ENCODE measurements around the gene NPB. TPM values are rescaled to one million over a fixed set of nuclear protein-coding genes. Genes with fewer than 3 reads are reported as not detected.

Gene NPB
- polyA plus RNA-seq, 2 donors: 0.33 to 0.49 TPM

- Histone ChIP-seq H3K27me3 (ENCODE audit: control insufficient read depth in 1 of 2, insufficient read depth in 2 of 2, low read length in 2 of 2) (no peaks in the 10 kb centered on the region), H3K4me3 (ENCODE audit: low read depth in 1 of 2, low read length in 2 of 2) (no peak overlapping the region), H3K36me3 (ENCODE audit: control insufficient read depth in 2 of 2, insufficient read depth in 2 of 2, low read length in 1 of 2) (peaks cover 16 to 45% of the 10 kb centered on the region in 2 donors), H3K4me1 (ENCODE audit: control insufficient read depth in 2 of 2, insufficient read depth in 2 of 2, low read length in 1 of 2) (peaks cover 0 to 13% of the 10 kb centered on the region in 2 donors), H3K27ac (ENCODE audit: low read depth in 2 of 2, low read length in 1 of 2) (peak overlapping the region; percentile 85 to 93), H3K9me3 (ENCODE audit: control insufficient read depth in 2 of 2, insufficient read depth in 1 of 2, low read depth in 1 of 2, low read length in 1 of 2) (no peaks in the 10 kb centered on the region)
- WGBS, 2 donors: 92 to 95% methylated on average over 5 of the region's 5 CpGs
Measured at GRCh38 chr17:81884968-81885367, 17.1 kb upstream of the NPB start.

DNA sequence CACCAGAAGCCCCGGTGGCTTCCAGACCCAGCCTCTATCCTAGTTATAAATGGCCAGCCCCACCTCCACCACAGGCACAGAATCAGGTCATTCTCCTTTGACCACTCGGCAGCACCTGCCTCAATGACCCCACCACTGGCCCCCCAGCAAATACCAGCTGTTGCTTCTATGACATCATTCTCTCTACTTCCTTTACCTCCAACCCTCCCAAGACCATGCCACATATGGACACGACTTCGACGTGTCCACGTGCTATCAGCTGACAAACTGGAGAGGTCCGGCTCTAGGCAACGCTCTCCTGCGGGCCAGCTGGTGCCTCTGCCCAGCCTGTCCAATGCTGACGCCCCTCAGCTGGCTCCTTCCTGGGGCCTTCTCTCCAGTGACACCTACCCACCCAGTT lies 16.6 kb upstream of the NPB start:
- peaks cover 3 to 15% of the 10 kb centered on the region in 2 donors for H3K4me1 ChIP-seq (ENCODE audit: control insufficient read depth in 2 of 2, insufficient read depth in 2 of 2, low read length in 1 of 2)

DNA sequence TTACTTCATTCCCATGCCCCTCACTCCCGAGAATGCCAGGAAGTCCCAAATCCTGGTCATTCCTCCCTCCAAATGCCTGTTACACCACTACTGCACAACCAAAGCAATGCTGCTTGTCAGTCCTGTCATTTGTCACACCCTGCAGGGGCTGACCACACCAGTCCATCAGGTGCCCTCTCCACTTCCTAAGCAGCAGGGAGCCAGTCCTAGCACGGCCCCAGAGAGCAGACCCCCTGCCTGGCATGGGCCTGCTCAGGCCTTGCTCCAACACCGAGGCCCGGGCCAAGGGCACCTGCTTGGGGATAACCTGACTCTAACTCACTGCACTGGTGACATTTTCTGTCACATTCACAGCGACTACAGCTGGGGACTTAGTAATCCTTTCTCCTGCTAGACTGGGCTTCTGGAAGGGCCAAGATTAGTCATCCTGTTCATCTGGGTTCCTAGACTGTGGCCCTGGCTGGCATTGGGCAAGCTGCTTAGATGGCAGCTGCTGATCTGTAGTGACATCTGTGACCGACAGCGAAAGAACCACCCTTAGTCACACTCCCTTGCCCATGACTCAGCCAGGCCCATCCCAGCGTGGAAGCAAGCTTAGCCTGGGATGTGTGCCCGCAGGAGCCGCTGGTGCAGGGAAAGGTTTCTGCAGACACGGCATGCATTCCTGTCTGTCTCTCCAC lies 16.0 kb upstream of the NPB start:
- Histone ChIP-seq H3K27me3 (ENCODE audit: control insufficient read depth in 1 of 2, insufficient read depth in 2 of 2, low read length in 2 of 2) (no peaks in the 10 kb centered on the region), H3K9me3 (ENCODE audit: control insufficient read depth in 2 of 2, insufficient read depth in 1 of 2, low read depth in 1 of 2, low read length in 1 of 2) (no peaks in the 10 kb centered on the region), H3K36me3 (ENCODE audit: control insufficient read depth in 2 of 2, insufficient read depth in 2 of 2, low read length in 1 of 2) (peaks cover 16 to 45% of the 10 kb centered on the region in 2 donors), H3K4me3 (ENCODE audit: low read depth in 1 of 2, low read length in 2 of 2) (no peak overlapping the region), H3K4me1 (ENCODE audit: control insufficient read depth in 2 of 2, insufficient read depth in 2 of 2, low read length in 1 of 2) (peaks cover 3 to 15% of the 10 kb centered on the region in 2 donors), H3K27ac (ENCODE audit: low read depth in 2 of 2, low read length in 1 of 2) (peak overlapping the region; percentile 85 to 93)
- 62 to 75% methylated on average over 11 of the region's 11 CpGs for WGBS, 2 donors

More for the DNA sequence above, 16.6 kb upstream of the NPB start:
- H3K27ac ChIP-seq (ENCODE audit: low read depth in 2 of 2, low read length in 1 of 2): peak overlapping the region; percentile 85 to 93
- no peaks in the 10 kb centered on the region for H3K9me3 ChIP-seq (ENCODE audit: control insufficient read depth in 2 of 2, insufficient read depth in 1 of 2, low read depth in 1 of 2, low read length in 1 of 2)
- H3K27me3 ChIP-seq (ENCODE audit: control insufficient read depth in 1 of 2, insufficient read depth in 2 of 2, low read length in 2 of 2): no peaks in the 10 kb centered on the region
- H3K36me3 ChIP-seq (ENCODE audit: control insufficient read depth in 2 of 2, insufficient read depth in 2 of 2, low read length in 1 of 2): peaks cover 16 to 45% of the 10 kb centered on the region in 2 donors
- no peak overlapping the region for H3K4me3 ChIP-seq (ENCODE audit: low read depth in 1 of 2, low read length in 2 of 2)
- 81 to 89% methylated on average over 10 of the region's 10 CpGs for whole genome bisulfite sequencing, 2 donors

DNA sequence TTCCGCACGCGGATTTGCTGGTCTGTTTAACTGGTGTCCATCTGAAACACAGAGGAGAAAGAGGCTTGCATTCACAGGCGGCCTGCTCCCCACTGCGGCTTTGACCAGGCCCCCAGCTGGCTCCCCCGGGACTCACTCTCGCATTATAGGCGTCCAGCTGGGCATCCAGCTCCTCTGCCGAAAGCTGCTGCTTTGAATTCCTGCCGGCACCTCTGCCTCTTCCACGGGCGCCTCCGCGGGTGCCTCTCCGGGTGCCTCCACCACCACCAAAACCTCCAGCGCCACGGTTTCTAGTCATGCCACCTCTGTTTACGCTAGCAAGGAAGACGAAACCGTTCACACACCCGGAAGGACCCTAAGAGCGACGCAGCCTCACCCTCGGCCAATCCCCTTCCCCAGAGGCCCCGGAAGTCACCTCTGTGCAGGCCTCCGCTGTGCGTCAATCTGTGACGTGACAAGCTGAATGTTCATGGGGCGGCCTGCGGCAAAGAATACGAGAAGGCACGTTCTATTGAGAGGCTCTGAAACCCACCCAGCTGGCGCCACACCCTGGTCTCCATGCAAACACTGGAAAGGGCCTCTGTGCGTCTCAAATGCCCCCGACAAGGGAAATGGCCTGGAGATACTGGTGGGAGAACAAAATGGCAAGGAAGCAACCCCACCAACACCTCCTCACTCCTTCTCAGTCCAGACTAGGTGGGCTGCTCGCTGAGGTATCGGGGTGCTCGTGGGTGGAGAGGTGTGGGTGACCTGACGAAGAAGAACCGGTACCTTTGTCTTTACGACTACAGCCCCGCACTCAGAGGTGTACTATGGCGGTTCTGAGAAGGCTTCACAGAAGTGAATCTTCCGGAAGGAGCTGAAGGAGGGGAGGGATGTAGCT lies 13.7 kb upstream of the NPB start:
- no peak overlapping the region for H3K4me3 ChIP-seq (ENCODE audit: low read depth in 1 of 2, low read length in 2 of 2)
- H3K4me1 ChIP-seq (ENCODE audit: control insufficient read depth in 2 of 2, insufficient read depth in 2 of 2, low read length in 1 of 2): peaks cover 3 to 15% of the 10 kb centered on the region in 2 donors
- H3K27me3 ChIP-seq (ENCODE audit: control insufficient read depth in 1 of 2, insufficient read depth in 2 of 2, low read length in 2 of 2): no peaks in the 10 kb centered on the region
- H3K36me3 ChIP-seq (ENCODE audit: control insufficient read depth in 2 of 2, insufficient read depth in 2 of 2, low read length in 1 of 2): peaks cover 16 to 45% of the 10 kb centered on the region in 2 donors
- 94 to 95% methylated on average over 44 of the region's 44 CpGs for WGBS, 2 donors
- no peak overlapping the region for H3K27ac ChIP-seq (ENCODE audit: low read depth in 2 of 2, low read length in 1 of 2)
- H3K9me3 ChIP-seq (ENCODE audit: control insufficient read depth in 2 of 2, insufficient read depth in 1 of 2, low read depth in 1 of 2, low read length in 1 of 2): no peaks in the 10 kb centered on the region

DNA sequence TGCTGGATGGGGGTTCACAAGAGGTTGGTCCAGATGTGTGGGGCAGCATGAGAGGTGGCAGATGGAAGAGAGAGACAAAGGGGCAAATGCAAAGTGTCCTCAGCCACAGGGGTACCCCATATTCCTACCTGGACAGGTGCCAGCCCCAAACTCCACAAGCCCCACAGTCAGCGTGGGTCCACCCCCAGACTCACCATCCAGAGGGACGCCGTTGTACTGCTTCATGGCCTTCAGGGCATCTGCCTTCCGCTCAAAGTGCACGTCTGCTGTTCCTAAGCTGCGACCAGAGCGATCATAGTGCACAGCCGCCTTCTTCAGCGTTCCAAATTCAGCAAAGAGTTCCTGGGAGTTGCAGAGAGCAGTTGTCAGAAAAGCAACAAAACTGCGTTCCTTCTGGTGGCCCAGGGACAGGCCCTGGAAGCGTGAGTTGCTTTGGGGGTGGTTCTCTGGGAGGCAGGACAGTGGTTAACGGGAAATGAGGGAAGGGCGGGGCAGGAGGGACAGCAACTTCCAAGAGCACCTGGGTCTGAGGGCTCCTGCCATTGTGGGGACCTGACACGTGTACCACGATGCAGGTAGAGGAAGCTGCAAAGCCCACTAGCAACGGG lies 12.9 kb upstream of the NPB start:
- Histone ChIP-seq H3K27ac (ENCODE audit: low read depth in 2 of 2, low read length in 1 of 2) (no peak overlapping the region), H3K9me3 (ENCODE audit: control insufficient read depth in 2 of 2, insufficient read depth in 1 of 2, low read depth in 1 of 2, low read length in 1 of 2) (no peaks in the 10 kb centered on the region), H3K4me1 (ENCODE audit: control insufficient read depth in 2 of 2, insufficient read depth in 2 of 2, low read length in 1 of 2) (peaks cover 3 to 15% of the 10 kb centered on the region in 2 donors), H3K27me3 (ENCODE audit: control insufficient read depth in 1 of 2, insufficient read depth in 2 of 2, low read length in 2 of 2) (no peaks in the 10 kb centered on the region), H3K36me3 (ENCODE audit: control insufficient read depth in 2 of 2, insufficient read depth in 2 of 2, low read length in 1 of 2) (peaks cover 16 to 45% of the 10 kb centered on the region in 2 donors), H3K4me3 (ENCODE audit: low read depth in 1 of 2, low read length in 2 of 2) (no peak overlapping the region)
- WGBS, 2 donors: 91 to 93% methylated on average over 16 of the region's 16 CpGs

DNA sequence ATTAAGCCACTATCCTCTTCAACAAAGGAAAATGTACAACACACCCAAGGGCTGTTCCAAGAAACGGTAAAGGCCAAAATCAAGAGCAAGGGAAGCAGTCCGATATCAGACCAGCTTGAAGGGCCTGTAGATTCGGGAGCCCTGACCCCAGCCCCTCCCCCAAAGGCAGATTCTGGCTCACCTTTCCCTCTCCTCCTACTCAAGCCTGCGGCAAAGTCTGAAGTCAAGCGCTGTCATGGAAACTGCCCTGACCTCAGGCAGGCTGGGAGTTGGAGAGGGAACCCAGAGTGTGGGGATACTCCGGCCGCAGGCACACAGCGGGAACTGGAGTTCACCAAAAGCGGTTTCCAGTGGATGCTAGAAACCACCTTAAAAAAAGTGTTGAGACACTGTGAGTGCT lies 12.4 kb upstream of the NPB start:
- Histone ChIP-seq H3K36me3 (ENCODE audit: control insufficient read depth in 2 of 2, insufficient read depth in 2 of 2, low read length in 1 of 2) (peaks cover 16 to 43% of the 10 kb centered on the region in 2 donors), H3K27me3 (ENCODE audit: control insufficient read depth in 1 of 2, insufficient read depth in 2 of 2, low read length in 2 of 2) (no peaks in the 10 kb centered on the region), H3K27ac (ENCODE audit: low read depth in 2 of 2, low read length in 1 of 2) (no peak overlapping the region), H3K9me3 (ENCODE audit: control insufficient read depth in 2 of 2, insufficient read depth in 1 of 2, low read depth in 1 of 2, low read length in 1 of 2) (no peaks in the 10 kb centered on the region), H3K4me3 (ENCODE audit: low read depth in 1 of 2, low read length in 2 of 2) (no peak overlapping the region), H3K4me1 (ENCODE audit: control insufficient read depth in 2 of 2, insufficient read depth in 2 of 2, low read length in 1 of 2) (peaks cover 3 to 15% of the 10 kb centered on the region in 2 donors)
- WGBS, 2 donors: 89 to 90% methylated on average over 9 of the region's 9 CpGs

- no peaks in the 10 kb centered on the region for H3K27me3 ChIP-seq (ENCODE audit: control insufficient read depth in 1 of 2, insufficient read depth in 2 of 2, low read length in 2 of 2)
- H3K27ac ChIP-seq (ENCODE audit: low read depth in 2 of 2, low read length in 1 of 2): peak overlapping the region; percentile 93 to 96
- H3K36me3 ChIP-seq (ENCODE audit: control insufficient read depth in 2 of 2, insufficient read depth in 2 of 2, low read length in 1 of 2): peaks cover 16 to 38% of the 10 kb centered on the region in 2 donors
- 7 to 8% methylated on average over 56 to 69 of the region's 69 CpGs for WGBS, 2 donors
- peak overlapping the region; percentile 88 to 91 for H3K4me3 ChIP-seq (ENCODE audit: low read depth in 1 of 2, low read length in 2 of 2)
- peaks cover 3 to 12% of the 10 kb centered on the region in 2 donors for H3K4me1 ChIP-seq (ENCODE audit: control insufficient read depth in 2 of 2, insufficient read depth in 2 of 2, low read length in 1 of 2)
- no peaks in the 10 kb centered on the region for H3K9me3 ChIP-seq (ENCODE audit: control insufficient read depth in 2 of 2, insufficient read depth in 1 of 2, low read depth in 1 of 2, low read length in 1 of 2)
Measured at GRCh38 chr17:81890447-81891302, 11.4 kb upstream of the NPB start.

- H3K27ac ChIP-seq (ENCODE audit: low read depth in 2 of 2, low read length in 1 of 2): peak overlapping the region; percentile 93 to 96
- 1% methylated on average over 29 to 40 of the region's 40 CpGs for WGBS, 2 donors
- H3K9me3 ChIP-seq (ENCODE audit: control insufficient read depth in 2 of 2, insufficient read depth in 1 of 2, low read depth in 1 of 2, low read length in 1 of 2): no peaks in the 10 kb centered on the region
- peak overlapping the region; percentile 88 to 91 for H3K4me3 ChIP-seq (ENCODE audit: low read depth in 1 of 2, low read length in 2 of 2)
- H3K4me1 ChIP-seq (ENCODE audit: control insufficient read depth in 2 of 2, insufficient read depth in 2 of 2, low read length in 1 of 2): peaks cover 3 to 9% of the 10 kb centered on the region in 2 donors
- peaks cover 16 to 38% of the 10 kb centered on the region in 2 donors for H3K36me3 ChIP-seq (ENCODE audit: control insufficient read depth in 2 of 2, insufficient read depth in 2 of 2, low read length in 1 of 2)
- no peaks in the 10 kb centered on the region for H3K27me3 ChIP-seq (ENCODE audit: control insufficient read depth in 1 of 2, insufficient read depth in 2 of 2, low read length in 2 of 2)
Measured at GRCh38 chr17:81891303-81891552, 10.8 kb upstream of the NPB start.

- no peak overlapping the region for H3K4me3 ChIP-seq (ENCODE audit: low read depth in 1 of 2, low read length in 2 of 2)
- H3K36me3 ChIP-seq (ENCODE audit: control insufficient read depth in 2 of 2, insufficient read depth in 2 of 2, low read length in 1 of 2): peaks cover 0 to 30% of the 10 kb centered on the region in 2 donors
- WGBS, 2 donors: 93 to 94% methylated on average over 11 of the region's 11 CpGs
- no peaks in the 10 kb centered on the region for H3K9me3 ChIP-seq (ENCODE audit: control insufficient read depth in 2 of 2, insufficient read depth in 1 of 2, low read depth in 1 of 2, low read length in 1 of 2)
- no peaks in the 10 kb centered on the region for H3K27me3 ChIP-seq (ENCODE audit: control insufficient read depth in 1 of 2, insufficient read depth in 2 of 2, low read length in 2 of 2)
- H3K4me1 ChIP-seq (ENCODE audit: control insufficient read depth in 2 of 2, insufficient read depth in 2 of 2, low read length in 1 of 2): peaks cover under 1 to 6% of the 10 kb centered on the region in 2 donors
- no peak overlapping the region for H3K27ac ChIP-seq (ENCODE audit: low read depth in 2 of 2, low read length in 1 of 2)
Measured at GRCh38 chr17:81895400-81895799, 6.6 kb upstream of the NPB start.

Data from esophagus (tissue), 2 donors.